Muscle of arm (tissue), 12 donors: ENCODE measurements around the gene IL10. TPM values are rescaled to one million over a fixed set of nuclear protein-coding genes. Genes with fewer than 3 reads are reported as not detected.
"Not testable (repeated sequence)": the region's sequence is repeated elsewhere in the genome, so short reads cannot be mapped to it uniquely, and the experiment has no call there.

ENCODE experiments used
- DNase-seq: peaks from one replicate; pipeline ENCODE4 v3.0.0-alpha.2; 2013
- polyA plus RNA-seq, 12 donors: library from polyadenylated mRNA; unstranded; fragments of 120-200 nt; gene quantifications; one replicate each; pipeline ENCODE4 v1.2.1, GENCODE V29; 2013; ENCODE audit not compliant: insufficient read length in 12 of 12

Gene IL10
- polyA plus RNA-seq, 12 donors, result 0.14 to 1.2 (median 0.49) TPM; not detected in 3

GRCh38 chr1:206766251-206766856 is 5.9 kb downstream of the IL10 start:
- DNase-seq, result no peak

GRCh38 chr1:206765771-206766170 is 6.5 kb downstream of the IL10 start:
- not testable (repeated sequence) for DNase-seq

- not testable (repeated sequence) for DNase-seq
Observed at GRCh38 chr1:206762741-206763364, 9.4 kb downstream of the IL10 start.

DNA sequence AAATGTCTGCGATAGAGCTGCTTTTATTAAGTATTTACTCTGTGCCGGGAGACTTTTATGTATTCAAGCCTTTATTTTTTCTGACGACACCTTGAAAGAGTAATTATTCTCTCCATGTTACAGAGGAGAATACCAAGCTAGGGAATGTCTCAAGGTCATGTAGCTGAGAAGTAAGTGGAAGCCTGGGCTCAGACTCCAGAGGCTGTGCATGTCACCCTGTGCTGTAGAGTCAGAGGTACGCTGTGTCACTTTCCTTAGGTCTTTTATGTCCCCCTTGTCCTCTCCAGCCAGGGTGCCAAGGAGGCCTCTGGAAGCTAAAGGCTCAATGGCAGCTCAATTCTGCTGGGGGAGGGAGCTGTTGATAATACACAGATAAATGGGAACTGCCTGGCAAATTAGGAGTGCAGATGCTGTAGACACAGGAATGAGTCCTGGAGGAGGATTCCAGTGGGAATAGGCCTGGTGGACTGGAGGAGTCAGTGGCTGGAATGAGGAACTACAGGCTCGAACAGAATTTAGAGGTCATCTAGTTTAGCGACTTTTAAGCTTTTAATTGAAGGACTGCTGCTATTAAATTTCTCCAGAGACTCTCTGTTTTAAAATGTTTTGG is 11.0 kb downstream of the IL10 start:
- DNase-seq, result no peak

DNA sequence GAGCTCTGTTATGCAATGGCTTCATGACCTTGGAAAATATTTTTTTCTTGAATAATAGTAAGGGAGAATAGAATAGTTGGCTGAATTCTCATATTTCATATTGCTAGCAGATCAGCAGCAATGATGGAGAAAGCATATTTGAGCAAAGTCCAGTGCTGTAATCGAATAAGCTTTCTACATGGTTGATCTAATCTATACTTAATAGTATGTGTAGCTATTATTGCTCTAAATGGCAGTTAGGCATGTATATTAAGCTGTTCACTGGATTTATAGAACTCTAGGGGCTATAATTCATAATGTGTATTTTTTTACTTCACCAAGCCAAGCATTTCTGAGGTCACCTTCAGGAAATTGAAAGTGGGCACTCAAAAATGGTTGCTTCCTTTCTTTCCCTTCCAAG is 11.7 kb downstream of the IL10 start:
- no peak for DNase-seq

- DNase-seq, result no peak
Observed at GRCh38 chr1:206757524-206758266, 14.6 kb downstream of the IL10 start.

DNA sequence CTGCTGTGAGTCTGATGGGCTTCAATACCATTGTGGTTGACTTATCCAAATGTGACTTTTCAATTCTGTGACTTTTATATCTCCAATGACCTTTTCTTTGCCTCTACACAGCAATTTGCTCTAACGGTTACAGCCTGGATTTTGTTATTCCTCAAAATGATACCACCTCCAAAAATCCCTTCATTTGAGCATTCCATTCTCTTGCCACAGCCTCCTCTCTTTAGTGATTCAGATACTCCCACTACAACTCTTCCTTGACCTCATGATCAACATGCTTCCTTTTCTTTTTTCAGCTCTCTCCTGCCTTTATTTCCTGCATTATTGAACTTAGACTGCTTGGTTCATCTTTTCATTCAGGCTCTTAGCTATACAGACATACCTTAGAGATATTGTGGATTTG is 18.3 kb downstream of the IL10 start:
- DNase-seq, result no peak

DNA sequence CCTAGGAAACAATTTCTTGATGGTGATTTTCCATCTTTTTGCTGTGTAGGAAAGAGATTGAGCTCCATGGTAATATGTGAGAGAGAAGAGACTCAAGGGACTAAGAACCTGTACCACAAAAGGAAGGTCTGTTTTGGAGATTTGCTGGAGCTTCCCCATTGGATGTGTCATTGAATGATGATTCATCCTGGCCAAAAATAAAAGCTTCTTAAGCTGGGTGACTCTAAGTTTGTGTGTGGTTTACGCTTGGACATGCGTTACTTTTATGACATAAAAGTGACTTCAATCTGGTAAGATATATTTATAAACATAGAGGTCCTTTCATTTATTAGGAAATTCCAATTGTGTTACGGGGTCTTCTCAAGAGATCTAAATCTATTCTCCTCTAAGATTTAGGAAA is 19.2 kb downstream of the IL10 start:
- no peak for DNase-seq

DNA sequence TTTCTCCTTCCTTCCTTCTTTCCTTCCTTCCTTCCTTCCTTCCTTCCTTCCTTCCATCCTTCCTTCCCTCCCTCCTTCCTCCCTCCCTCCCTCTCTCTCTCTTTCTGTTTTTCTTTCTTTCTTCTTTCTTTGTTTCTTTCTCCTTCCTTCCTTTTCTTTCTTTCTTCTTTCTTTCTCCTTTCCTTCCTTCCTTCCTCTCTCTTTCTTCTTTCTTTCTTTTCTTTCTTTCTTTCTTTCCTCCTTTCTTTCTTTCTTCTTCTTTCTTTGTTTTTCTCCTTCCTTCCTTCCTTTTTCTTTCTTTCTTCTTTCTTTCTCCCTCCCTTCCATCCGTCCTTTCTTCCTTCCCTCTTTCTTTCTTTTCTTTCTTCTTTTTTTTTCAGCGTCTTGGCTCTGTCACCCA is 19.8 kb downstream of the IL10 start:
- DNase-seq, result no peak

DNA sequence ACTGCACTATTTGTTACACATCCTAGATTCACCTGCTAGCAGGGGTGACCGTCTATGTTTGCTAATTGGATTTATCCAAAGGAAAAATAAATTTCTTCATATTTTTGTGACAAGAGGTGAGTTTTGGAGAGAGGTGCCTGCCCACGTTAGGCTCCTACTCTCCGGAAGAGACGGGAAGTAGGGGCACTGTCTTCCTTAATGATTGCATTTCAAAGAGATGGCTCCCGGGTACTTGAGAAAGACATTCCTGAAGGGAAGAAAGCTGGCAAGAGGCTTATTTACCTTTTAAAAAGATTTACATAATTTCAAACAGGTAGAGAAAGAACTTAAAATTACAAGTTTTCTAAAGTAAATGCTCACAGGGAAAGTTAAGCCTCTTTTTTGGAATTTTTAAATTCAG is 20.4 kb downstream of the IL10 start:
- no peak for DNase-seq

- DNase-seq, result no peak
Observed at GRCh38 chr1:206748348-206749030, 23.8 kb downstream of the IL10 start.

- DNase-seq, result no peak
Observed at GRCh38 chr1:206745301-206745700, 27.0 kb downstream of the IL10 start.

- DNase-seq, result no peak
Observed at GRCh38 chr1:206744683-206745082, 27.6 kb downstream of the IL10 start.

GRCh38 chr1:206742719-206743383 is 29.4 kb downstream of the IL10 start:
- no peak for DNase-seq

DNA sequence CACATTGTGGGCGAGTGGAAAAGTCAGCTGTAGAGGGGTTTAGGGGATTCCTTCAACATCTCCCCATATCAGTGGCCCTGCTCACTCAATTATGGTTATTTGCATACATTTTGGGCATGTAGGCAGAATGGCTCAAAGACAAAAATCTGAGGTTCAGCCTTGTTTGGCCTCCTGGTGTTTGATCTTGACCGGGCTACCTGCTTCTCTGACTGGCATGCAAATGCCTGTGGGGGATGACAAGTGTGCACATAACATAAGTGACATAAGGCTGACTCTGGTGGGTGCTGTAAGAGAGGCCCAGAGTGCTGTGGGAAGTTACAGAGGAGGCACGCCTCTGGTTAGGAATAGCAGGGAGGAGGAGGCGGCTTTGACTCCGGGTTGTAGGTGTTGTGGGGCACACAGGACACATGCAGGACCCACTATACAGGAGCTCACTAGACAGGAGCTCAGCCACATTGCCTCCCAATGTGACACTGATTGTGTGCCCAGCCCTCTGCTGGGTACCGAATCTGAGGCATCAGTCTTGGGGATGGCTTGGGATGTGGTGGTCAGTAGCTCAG is 31.1 kb downstream of the IL10 start:
- no peak for DNase-seq

DNA sequence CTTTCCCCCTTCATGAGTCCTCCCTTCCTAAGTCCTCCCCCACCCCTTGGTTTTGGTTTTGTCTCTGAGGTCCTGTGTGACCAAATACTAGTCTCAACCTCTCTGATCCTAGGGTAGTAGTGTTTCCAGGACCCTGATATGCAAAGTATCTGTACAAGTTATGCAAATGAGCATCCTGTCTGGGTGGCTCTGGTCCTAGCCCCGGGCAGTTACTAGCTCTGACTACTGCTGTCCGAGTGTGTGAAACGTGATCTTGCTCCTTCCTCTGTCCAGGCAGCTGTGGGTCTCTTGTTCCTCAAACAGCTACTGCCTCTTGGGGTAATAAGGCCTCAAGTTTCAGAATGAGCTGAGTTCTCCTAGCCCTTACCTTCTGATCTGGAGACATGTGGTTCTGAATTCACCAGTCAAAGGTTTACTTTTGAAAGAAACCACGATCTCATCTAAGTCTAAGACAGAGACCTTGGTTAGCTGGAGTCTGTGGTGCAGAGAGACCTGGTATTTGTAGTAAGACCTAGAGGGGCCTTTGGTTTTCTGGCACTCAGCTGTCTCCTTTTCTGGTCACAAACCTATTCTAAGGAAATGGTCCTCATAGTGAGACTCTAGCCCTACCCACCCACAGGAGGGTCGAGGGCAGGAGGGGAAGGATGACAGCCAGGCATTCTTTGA is 32.8 kb downstream of the IL10 start:
- DNase-seq, result no peak

DNA sequence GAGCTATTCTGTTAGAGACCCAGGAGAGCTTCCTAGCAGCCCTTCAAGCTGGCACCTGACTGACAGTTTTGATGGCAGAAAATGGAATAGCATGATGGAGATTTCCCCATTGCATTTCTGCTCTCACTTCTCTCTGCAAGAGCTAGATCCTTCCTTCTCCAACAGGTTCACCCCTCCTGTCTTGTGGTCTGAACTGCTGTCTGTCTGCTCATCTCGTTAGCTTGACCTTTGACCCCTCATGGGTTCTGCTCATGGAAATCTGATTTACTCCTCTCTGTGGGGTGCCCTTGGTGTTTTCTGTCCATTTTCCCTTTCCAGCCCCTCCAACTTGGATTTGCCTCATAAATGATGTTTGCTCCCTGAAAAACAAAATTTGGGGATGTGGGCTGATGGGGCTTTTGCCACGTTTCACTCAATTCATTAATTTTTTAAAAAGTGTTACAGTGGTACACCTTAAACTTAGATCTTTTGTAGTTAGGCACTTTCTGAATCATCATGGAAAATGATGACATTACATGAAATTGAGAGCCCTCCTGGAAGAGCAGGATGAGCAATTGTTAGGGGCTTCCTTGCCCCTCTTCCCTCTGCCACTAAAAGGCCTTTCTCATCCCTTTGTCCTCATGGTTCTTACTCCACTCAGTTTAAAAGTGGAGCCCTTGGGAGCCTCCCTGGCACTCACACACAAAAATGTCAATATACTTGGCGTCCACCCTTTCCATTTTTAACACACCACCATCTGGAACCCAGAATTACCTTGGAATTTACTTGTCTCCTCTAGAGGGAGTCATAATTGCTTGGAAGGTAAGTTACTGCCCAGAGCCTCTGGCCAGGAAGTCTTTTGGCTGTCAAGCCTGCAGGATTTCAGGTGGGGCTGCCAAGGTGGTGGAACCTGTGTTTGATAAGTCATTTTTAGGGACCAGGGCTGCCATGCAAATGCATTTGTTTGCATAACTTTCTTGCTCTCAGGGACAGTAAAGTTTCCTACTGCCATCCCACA is 33.6 kb downstream of the IL10 start:
- no peak for DNase-seq

DNA sequence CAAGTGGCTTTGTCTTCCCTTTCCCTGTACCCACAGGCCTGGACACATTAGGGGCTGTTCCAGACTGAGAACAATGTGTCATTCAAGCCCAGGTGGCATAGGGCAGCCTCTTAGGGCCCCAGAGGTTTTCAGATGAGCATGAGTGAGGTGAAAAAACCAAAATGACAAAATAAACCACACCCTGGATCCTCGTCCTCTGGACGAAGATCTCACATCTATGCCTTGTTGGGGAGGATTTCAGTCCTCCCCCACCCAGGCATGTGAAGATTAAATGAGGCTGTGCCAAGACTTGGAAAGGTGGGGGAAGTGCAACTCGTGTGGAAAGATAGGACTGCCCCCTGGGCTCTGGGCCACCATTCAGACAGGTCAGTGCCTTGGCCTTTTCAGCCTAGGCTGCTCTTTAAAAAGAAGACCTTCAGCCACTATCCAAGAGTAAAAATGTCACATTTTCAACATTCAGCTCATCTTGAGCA is 34.5 kb downstream of the IL10 start:
- no peak for DNase-seq
